DMS114 treated with DMSO at 0.1 percent for 48 hours (cell line): ENCODE results near the gene ELF1.
"Not testable (repeated sequence)": the region's sequence is repeated elsewhere in the genome, so short reads cannot be mapped to it uniquely, and the experiment has no call there.

Experiments
- DNase-seq: peaks from one replicate; lab custom pipeline; 2025; ENCODE audit not compliant: unreplicated experiment; lab: John Stamatoyannopoulos, UW

ELF1 gene

GRCh38 chr13:40941581-40941980, 77.5 kb downstream of the ELF1 start:
- no peak for DNase-seq

GRCh38 chr13:40940841-40941240, 78.3 kb downstream of the ELF1 start:
- no peak for DNase-seq

GRCh38 chr13:40933508-40934204, 85.5 kb downstream of the ELF1 start:
- DNase-seq, result no peak

GRCh38 chr13:40932252-40932651, 86.9 kb downstream of the ELF1 start:
- no peak for DNase-seq

GRCh38 chr13:40931719-40932118, 87.4 kb downstream of the ELF1 start:
- no peak for DNase-seq

- DNase-seq, result not testable (repeated sequence)
These were observed 89.2 kb downstream of the ELF1 start for GRCh38 chr13:40929883-40930282.

- no peak for DNase-seq
These were observed 90.1 kb downstream of the ELF1 start for GRCh38 chr13:40928980-40929379.

- DNase-seq, result no peak
These were observed 91.2 kb downstream of the ELF1 start for GRCh38 chr13:40927929-40928328.

GRCh38 chr13:40923867-40924266, 95.2 kb downstream of the ELF1 start:
- DNase-seq, result no peak

- peak; percentile 15 for DNase-seq
These were observed 96.6 kb downstream of the ELF1 start for GRCh38 chr13:40922437-40923040.

GRCh38 chr13:40920826-40921225, 98.3 kb downstream of the ELF1 start:
- DNase-seq, result no peak

GRCh38 chr13:40919901-40920300, 99.2 kb downstream of the ELF1 start:
- DNase-seq, result not testable (repeated sequence)

- no peak for DNase-seq
These were observed 102.7 kb downstream of the ELF1 start for GRCh38 chr13:40916207-40916998.

GRCh38 chr13:40914863-40915262, 104.3 kb downstream of the ELF1 start:
- not testable (repeated sequence) for DNase-seq

- DNase-seq, result no peak
These were observed 107.8 kb downstream of the ELF1 start for GRCh38 chr13:40911341-40911740.

- no peak for DNase-seq
These were observed 108.6 kb downstream of the ELF1 start for GRCh38 chr13:40910324-40911050.

GRCh38 chr13:40909541-40910200, 109.4 kb downstream of the ELF1 start:
- DNase-seq, result not testable (repeated sequence)

GRCh38 chr13:40908546-40908945, 110.6 kb downstream of the ELF1 start:
- no peak for DNase-seq

- not testable (repeated sequence) for DNase-seq
These were observed 118.1 kb downstream of the ELF1 start for GRCh38 chr13:40901032-40901431.

GRCh38 chr13:40900568-40900967, 118.5 kb downstream of the ELF1 start:
- DNase-seq, result not testable (repeated sequence)

- DNase-seq, result no peak
These were observed 122.1 kb downstream of the ELF1 start for GRCh38 chr13:40897053-40897452.
